ENCODE measurements around the gene SPRN.

The SPRN gene

DNA sequence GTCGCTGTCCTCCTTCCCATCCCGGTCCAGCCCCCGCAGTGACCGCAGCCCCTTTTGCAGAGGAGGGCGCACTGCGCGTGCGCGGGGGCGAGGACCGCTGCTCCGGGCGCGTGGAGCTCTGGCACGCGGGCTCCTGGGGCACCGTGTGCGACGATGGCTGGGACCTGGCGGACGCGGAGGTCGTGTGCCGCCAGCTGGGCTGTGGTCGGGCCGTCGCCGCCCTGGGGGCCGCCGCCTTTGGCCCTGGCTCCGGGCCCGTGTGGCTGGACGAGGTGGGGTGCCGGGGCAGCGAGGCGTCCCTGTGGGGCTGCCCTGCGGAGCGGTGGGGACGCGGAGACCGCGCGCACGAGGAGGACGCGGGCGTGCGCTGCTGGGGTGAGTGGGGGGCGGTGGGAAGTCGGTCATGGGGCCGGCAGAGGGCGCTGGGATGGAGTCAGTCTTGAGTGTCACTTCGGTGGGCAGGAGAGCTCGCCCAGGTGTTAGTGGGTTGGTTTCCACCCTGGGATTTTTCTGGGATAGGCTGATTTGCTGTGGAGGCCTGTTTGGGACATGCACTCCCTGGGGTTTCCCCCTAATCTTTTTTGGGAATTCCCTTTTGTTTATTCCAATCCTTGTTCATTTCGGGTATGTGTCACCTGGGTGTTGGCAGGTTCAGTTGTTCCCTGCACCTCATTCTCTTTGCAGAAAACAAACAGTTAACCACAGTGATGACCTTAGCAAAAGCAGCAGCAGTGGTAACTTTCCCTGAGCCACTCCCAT, 40.9 kb upstream of the SPRN start:
- no peak overlapping the region for H3K4me3 ChIP-seq (replicated peaks; ENCODE audit: insufficient read depth, low read length)
- H3K27me3 ChIP-seq (ENCODE audit: insufficient read depth, poor library complexity, severe bottlenecking) = no peaks in the 10 kb centered on the region
- H3K27ac ChIP-seq (replicated peaks) = no peak overlapping the region
- TF ChIP-seq, protein P1, sequence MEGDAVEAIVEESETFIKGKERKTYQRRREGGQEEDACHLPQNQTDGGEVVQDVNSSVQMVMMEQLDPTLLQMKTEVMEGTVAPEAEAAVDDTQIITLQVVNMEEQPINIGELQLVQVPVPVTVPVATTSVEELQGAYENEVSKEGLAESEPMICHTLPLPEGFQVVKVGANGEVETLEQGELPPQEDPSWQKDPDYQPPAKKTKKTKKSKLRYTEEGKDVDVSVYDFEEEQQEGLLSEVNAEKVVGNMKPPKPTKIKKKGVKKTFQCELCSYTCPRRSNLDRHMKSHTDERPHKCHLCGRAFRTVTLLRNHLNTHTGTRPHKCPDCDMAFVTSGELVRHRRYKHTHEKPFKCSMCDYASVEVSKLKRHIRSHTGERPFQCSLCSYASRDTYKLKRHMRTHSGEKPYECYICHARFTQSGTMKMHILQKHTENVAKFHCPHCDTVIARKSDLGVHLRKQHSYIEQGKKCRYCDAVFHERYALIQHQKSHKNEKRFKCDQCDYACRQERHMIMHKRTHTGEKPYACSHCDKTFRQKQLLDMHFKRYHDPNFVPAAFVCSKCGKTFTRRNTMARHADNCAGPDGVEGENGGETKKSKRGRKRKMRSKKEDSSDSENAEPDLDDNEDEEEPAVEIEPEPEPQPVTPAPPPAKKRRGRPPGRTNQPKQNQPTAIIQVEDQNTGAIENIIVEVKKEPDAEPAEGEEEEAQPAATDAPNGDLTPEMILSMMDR (IDR thresholded peaks at IDR 0.05; ENCODE audit: insufficient read depth, low read length) = no peak
- TF ChIP-seq REST (IDR thresholded peaks at IDR 0.05; ENCODE audit: insufficient replicate concordance, low read depth) (no peak), SPI1 (IDR thresholded peaks at IDR 0.05; ENCODE audit: borderline replicate concordance, low read depth) (no peak), GABPA (IDR thresholded peaks at IDR 0.05; ENCODE audit: low read depth) (no peak), POLR2AphosphoS5 (IDR thresholded peaks at IDR 0.05; ENCODE audit: low read depth) (no peak)
- DNase-seq (ENCODE audit: low read depth in 1 of 2, low spot score in 1 of 2) = no peak

DNA sequence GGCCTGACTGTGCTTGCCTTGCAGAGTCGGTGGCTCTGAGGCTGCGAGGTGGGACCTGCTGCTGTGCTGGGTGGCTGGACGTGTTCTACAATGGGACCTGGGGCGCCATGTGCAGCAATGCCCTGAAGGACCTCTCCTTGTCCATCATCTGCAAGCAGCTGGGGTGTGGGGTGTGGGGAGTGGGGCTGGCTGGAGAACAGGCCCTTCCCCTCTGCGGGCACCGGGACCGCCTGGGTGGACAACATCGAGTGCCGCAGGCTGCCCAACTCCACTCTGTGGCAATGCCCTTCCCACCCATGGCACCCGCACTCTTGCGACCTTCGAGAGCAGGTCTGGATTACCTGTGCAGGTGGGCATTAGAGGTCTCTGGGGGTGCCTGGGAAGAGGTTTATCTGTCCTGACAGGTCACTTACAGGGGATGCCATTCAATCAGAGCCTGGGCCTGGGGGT, 40.2 kb upstream of the SPRN start:
- Histone ChIP-seq H3K27me3 (ENCODE audit: insufficient read depth, poor library complexity, severe bottlenecking) (no peaks in the 10 kb centered on the region), H3K4me3 (replicated peaks; ENCODE audit: insufficient read depth, low read length) (no peak overlapping the region), H3K27ac (replicated peaks) (no peak overlapping the region)
- no peak for DNase-seq (ENCODE audit: low read depth in 1 of 2, low spot score in 1 of 2)
- no peak for TF ChIP-seq REST (IDR thresholded peaks at IDR 0.05; ENCODE audit: insufficient replicate concordance, low read depth)
- no peak for TF ChIP-seq SPI1 (IDR thresholded peaks at IDR 0.05; ENCODE audit: borderline replicate concordance, low read depth)
- TF ChIP-seq GABPA (IDR thresholded peaks at IDR 0.05; ENCODE audit: low read depth) = no peak
- no peak for TF ChIP-seq POLR2AphosphoS5 (IDR thresholded peaks at IDR 0.05; ENCODE audit: low read depth)
- TF ChIP-seq, protein P1 (IDR thresholded peaks at IDR 0.05; ENCODE audit: insufficient read depth, low read length) = no peak

- no peak for DNase-seq (ENCODE audit: low read depth in 1 of 2, low spot score in 1 of 2)
- Histone ChIP-seq H3K27ac (replicated peaks) (no peak overlapping the region), H3K27me3 (ENCODE audit: insufficient read depth, poor library complexity, severe bottlenecking) (no peaks in the 10 kb centered on the region), H3K4me3 (replicated peaks; ENCODE audit: insufficient read depth, low read length) (no peak overlapping the region)
- TF ChIP-seq POLR2AphosphoS5 (IDR thresholded peaks at IDR 0.05; ENCODE audit: low read depth) = no peak
- TF ChIP-seq REST (IDR thresholded peaks at IDR 0.05; ENCODE audit: insufficient replicate concordance, low read depth) = no peak
- TF ChIP-seq, protein P1 (IDR thresholded peaks at IDR 0.05; ENCODE audit: insufficient read depth, low read length) = no peak
- TF ChIP-seq SPI1 (IDR thresholded peaks at IDR 0.05; ENCODE audit: borderline replicate concordance, low read depth) = no peak
- TF ChIP-seq GABPA (IDR thresholded peaks at IDR 0.05; ENCODE audit: low read depth) = no peak
These were observed 38.3 kb upstream of the SPRN start for GRCh38 chr10:133462512-133463305.
